GM19238 (cell line): ENCODE results near the gene TNFRSF8.

ENCODE experiments used
- DNase-seq: peaks from one replicate; pipeline ENCODE4 v3.0.0; 2011; ENCODE audit warnings: low spot score; ENCODE audit not compliant: insufficient read length

Gene TNFRSF8

GRCh38 chr1:12172042-12172851 is 109.1 kb downstream of the TNFRSF8 start:
- no peak for DNase-seq

- DNase-seq: no peak
Measured at GRCh38 chr1:12173041-12173509, 110.0 kb downstream of the TNFRSF8 start.

- no peak for DNase-seq
Measured at GRCh38 chr1:12173631-12174121, 110.6 kb downstream of the TNFRSF8 start.

GRCh38 chr1:12174924-12175810 is 112.1 kb downstream of the TNFRSF8 start:
- DNase-seq: no peak

- no peak for DNase-seq
Measured at GRCh38 chr1:12176298-12177118, 113.4 kb downstream of the TNFRSF8 start.

GRCh38 chr1:12177156-12177998 is 114.3 kb downstream of the TNFRSF8 start:
- DNase-seq: no peak

GRCh38 chr1:12177999-12178441 is 114.9 kb downstream of the TNFRSF8 start:
- DNase-seq: no peak

- no peak for DNase-seq
Measured at GRCh38 chr1:12178511-12178910, 115.4 kb downstream of the TNFRSF8 start.

GRCh38 chr1:12179111-12179519 is 116.0 kb downstream of the TNFRSF8 start:
- no peak for DNase-seq

GRCh38 chr1:12179676-12180075 is 116.6 kb downstream of the TNFRSF8 start:
- DNase-seq: no peak

- DNase-seq: no peak
Measured at GRCh38 chr1:12180315-12180714, 117.2 kb downstream of the TNFRSF8 start.

- no peak for DNase-seq
Measured at GRCh38 chr1:12180903-12181302, 117.8 kb downstream of the TNFRSF8 start.

- no peak for DNase-seq
Measured at GRCh38 chr1:12181568-12181967, 118.5 kb downstream of the TNFRSF8 start.

GRCh38 chr1:12182410-12182984 is 119.4 kb downstream of the TNFRSF8 start:
- DNase-seq: no peak

GRCh38 chr1:12183095-12183794 is 120.1 kb downstream of the TNFRSF8 start:
- DNase-seq: no peak

- no peak for DNase-seq
Measured at GRCh38 chr1:12184008-12184681, 121.0 kb downstream of the TNFRSF8 start.

- DNase-seq: no peak
Measured at GRCh38 chr1:12185036-12185917, 122.2 kb downstream of the TNFRSF8 start.
